ENCODE results near the gene RNH1. TPM values are rescaled to one million over a fixed set of nuclear protein-coding genes. Genes with fewer than 3 reads are reported as not detected.

Gene RNH1
- total RNA-seq, 1 experiment from 2014 or later = 59.0 TPM

DNA sequence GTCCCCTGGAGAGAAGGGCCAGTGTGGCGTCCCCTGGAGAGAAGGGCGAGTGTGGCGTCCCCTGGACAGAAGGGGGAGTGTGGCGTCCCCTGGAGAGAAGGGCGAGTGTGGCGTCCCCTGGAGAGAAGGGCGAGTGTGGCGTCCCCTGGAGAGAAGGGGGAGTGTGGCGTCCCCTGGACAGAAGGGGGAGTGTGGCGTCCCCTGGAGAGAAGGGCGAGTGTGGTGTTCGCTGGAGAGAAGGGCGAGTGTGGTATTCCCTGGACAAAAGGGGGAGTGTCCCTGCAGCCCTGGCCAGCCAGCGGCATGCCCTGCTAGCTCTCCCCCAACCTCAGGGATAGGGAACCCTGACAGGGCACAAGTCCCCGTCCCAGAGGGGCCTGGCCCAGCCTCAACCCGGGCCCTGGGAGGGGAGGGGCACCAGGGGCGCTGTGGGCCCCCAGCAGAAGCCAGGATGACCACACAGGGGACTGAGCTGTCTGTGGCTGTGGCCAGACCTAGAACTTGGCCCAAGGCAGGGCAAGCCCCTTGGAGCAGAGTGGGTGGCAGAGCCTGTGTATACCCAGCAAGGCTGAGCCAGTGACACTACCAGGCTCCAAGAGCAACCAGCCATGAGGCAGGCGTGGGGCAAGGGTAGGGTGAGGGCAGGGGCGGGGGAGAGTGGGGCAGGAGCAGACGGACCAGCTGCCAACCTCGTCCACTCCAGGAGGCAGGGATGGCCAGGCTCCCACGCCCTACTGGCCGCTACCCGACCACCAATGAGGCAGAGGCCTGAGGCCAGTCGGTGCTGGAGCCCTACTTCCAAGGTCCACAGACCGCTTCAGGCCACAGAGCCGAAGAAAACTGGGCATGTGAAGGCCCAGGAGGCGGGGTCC is 24.2 kb upstream of the RNH1 start (continued):
- TF ChIP-seq, protein P1, sequence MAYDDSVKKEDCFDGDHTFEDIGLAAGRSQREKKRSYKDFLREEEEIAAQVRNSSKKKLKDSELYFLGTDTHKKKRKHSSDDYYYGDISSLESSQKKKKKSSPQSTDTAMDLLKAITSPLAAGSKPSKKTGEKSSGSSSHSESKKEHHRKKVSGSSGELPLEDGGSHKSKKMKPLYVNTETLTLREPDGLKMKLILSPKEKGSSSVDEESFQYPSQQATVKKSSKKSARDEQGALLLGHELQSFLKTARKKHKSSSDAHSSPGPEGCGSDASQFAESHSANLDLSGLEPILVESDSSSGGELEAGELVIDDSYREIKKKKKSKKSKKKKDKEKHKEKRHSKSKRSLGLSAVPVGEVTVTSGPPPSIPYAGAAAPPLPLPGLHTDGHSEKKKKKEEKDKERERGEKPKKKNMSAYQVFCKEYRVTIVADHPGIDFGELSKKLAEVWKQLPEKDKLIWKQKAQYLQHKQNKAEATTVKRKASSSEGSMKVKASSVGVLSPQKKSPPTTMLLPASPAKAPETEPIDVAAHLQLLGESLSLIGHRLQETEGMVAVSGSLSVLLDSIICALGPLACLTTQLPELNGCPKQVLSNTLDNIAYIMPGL (CRISPR knock-in tag; IDR thresholded peaks at IDR 0.05) = no peak
- TF ChIP-seq, protein P2, sequence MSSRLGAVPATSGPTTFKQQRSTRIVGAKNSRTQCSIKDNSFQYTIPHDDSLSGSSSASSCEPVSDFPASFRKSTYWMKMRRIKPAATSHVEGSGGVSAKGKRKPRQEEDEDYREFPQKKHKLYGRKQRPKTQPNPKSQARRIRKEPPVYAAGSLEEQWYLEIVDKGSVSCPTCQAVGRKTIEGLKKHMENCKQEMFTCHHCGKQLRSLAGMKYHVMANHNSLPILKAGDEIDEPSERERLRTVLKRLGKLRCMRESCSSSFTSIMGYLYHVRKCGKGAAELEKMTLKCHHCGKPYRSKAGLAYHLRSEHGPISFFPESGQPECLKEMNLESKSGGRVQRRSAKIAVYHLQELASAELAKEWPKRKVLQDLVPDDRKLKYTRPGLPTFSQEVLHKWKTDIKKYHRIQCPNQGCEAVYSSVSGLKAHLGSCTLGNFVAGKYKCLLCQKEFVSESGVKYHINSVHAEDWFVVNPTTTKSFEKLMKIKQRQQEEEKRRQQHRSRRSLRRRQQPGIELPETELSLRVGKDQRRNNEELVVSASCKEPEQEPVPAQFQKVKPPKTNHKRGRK (CRISPR knock-in tag; IDR thresholded peaks at IDR 0.05; ENCODE audit: borderline replicate concordance) = no peak
- TF ChIP-seq, protein P3, sequence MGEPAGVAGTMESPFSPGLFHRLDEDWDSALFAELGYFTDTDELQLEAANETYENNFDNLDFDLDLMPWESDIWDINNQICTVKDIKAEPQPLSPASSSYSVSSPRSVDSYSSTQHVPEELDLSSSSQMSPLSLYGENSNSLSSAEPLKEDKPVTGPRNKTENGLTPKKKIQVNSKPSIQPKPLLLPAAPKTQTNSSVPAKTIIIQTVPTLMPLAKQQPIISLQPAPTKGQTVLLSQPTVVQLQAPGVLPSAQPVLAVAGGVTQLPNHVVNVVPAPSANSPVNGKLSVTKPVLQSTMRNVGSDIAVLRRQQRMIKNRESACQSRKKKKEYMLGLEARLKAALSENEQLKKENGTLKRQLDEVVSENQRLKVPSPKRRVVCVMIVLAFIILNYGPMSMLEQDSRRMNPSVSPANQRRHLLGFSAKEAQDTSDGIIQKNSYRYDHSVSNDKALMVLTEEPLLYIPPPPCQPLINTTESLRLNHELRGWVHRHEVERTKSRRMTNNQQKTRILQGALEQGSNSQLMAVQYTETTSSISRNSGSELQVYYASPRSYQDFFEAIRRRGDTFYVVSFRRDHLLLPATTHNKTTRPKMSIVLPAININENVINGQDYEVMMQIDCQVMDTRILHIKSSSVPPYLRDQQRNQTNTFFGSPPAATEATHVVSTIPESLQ (CRISPR knock-in tag; IDR thresholded peaks at IDR 0.05) = no peak
- TF ChIP-seq SMAD4 (CRISPR knock-in tag; IDR thresholded peaks at IDR 0.05) = no peak
- no peak for TF ChIP-seq CREB1 (CRISPR knock-in tag; IDR thresholded peaks at IDR 0.05)
- TF ChIP-seq NR2C2 (CRISPR knock-in tag; IDR thresholded peaks at IDR 0.05) = no peak
- TF ChIP-seq RELA (CRISPR knock-in tag; IDR thresholded peaks at IDR 0.05; ENCODE audit: borderline replicate concordance) = no peak

DNA sequence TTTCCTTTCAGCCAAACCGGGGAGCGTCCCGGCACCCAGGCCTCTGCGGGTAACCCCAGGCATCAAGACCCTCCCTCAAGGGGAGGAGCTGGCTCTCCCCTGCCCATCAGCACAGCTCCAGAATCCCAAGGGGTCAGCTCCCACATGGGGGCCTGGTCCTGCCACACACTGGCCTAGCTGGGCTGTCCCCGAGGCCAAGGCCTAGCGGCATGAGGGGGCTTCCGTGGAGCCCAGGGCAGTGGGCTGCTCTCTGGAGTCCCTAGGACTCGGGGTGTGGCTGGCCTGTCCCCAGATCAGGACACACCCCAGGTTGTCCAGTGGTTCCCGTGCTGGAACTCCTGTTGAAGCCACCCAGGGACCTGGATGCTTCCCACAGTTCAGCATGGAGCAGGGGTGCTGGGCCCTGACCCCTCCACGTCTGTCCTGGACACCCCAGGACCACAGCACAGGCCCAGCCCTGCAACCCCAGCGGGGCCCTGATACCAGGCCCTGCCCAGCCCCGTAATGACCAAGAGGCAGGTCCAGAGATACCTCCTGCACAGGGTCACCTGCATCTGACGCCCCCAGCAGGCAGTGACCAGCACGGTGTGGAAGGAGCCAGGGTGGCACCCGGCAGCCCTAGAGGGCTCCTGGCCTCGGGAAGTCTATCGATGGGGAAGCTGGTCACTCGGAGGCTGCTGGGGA is 22.8 kb upstream of the RNH1 start:
- H3K27me3 Mint-ChIP-seq (ENCODE audit: low read depth) = peaks cover 3% of the 10 kb centered on the region; the same call in 1 of the 2 replicates
- H3K27ac Mint-ChIP-seq = no peak overlapping the region
- no peaks in the 10 kb centered on the region for H3K4me1 Mint-ChIP-seq
- H3K4me3 Mint-ChIP-seq = no peak overlapping the region
- no peaks in the 10 kb centered on the region for H3K9me3 Mint-ChIP-seq
- no peak for ATAC-seq
- POLR2A ChIA-PET = no interaction called here
- CTCF ChIA-PET = no interaction called here
- DNase-seq (ENCODE audit: low spot score) = no peak
- H3K36me3 Mint-ChIP-seq = peaks cover 5% of the 10 kb centered on the region; the same call in 1 of the 2 replicates
- TF ChIP-seq, protein P4, sequence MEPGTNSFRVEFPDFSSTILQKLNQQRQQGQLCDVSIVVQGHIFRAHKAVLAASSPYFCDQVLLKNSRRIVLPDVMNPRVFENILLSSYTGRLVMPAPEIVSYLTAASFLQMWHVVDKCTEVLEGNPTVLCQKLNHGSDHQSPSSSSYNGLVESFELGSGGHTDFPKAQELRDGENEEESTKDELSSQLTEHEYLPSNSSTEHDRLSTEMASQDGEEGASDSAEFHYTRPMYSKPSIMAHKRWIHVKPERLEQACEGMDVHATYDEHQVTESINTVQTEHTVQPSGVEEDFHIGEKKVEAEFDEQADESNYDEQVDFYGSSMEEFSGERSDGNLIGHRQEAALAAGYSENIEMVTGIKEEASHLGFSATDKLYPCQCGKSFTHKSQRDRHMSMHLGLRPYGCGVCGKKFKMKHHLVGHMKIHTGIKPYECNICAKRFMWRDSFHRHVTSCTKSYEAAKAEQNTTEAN (CRISPR knock-in tag; IDR thresholded peaks at IDR 0.05) = no peak
- TF ChIP-seq TP53 (CRISPR knock-in tag; IDR thresholded peaks at IDR 0.05) (no peak), ETV6 (CRISPR knock-in tag; IDR thresholded peaks at IDR 0.05) (no peak), CREB1 (CRISPR knock-in tag; IDR thresholded peaks at IDR 0.05) (no peak), NFATC4 (CRISPR knock-in tag; IDR thresholded peaks at IDR 0.05) (no peak)
- TF ChIP-seq, protein P1 (CRISPR knock-in tag; IDR thresholded peaks at IDR 0.05) = no peak
- TF ChIP-seq, protein P5, sequence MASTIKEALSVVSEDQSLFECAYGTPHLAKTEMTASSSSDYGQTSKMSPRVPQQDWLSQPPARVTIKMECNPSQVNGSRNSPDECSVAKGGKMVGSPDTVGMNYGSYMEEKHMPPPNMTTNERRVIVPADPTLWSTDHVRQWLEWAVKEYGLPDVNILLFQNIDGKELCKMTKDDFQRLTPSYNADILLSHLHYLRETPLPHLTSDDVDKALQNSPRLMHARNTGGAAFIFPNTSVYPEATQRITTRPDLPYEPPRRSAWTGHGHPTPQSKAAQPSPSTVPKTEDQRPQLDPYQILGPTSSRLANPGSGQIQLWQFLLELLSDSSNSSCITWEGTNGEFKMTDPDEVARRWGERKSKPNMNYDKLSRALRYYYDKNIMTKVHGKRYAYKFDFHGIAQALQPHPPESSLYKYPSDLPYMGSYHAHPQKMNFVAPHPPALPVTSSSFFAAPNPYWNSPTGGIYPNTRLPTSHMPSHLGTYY (CRISPR knock-in tag; IDR thresholded peaks at IDR 0.05) = no peak
- TF ChIP-seq, protein P6, sequence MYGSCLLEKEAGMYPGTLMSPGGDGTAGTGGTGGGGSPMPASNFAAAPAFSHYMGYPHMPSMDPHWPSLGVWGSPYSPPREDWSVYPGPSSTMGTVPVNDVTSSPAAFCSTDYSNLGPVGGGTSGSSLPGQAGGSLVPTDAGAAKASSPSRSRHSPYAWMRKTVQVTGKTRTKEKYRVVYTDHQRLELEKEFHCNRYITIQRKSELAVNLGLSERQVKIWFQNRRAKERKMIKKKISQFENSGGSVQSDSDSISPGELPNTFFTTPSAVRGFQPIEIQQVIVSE (CRISPR knock-in tag; IDR thresholded peaks at IDR 0.05; ENCODE audit: borderline replicate concordance) = no peak
